ENCODE results near the gene PBOV1.

Gene PBOV1

DNA sequence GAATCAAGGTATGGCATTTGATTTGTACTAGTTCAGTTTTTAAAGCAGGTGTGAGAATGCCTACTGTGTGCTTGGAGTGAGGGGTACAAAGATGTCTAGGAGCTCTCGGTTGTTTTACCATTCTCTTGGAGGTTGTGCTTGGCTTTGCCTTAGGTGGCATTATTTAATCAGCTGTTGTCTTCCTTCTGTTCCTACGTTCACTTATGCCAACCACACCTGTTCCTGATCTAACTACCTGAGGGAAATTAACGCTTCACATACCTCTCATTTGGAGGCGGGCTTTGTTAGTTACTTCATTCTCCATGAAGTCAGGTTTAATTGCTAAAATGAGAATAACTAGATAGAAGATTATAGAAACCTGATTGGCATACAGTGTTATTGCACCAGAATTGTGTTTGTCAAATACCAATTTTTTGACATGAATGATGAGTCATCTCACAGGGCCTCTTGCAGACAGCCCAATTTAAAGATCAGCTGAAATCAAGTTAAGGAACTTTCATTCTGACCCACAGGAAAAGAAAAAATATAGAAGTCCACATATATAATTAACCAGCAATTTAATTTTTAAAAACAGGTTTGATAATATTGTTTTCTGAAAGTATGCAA lies 24.8 kb upstream of the PBOV1 start:
- no peaks in the 10 kb centered on the region for H3K27me3 ChIP-seq (ENCODE audit: insufficient read depth, low read depth, severe bottlenecking)

DNA sequence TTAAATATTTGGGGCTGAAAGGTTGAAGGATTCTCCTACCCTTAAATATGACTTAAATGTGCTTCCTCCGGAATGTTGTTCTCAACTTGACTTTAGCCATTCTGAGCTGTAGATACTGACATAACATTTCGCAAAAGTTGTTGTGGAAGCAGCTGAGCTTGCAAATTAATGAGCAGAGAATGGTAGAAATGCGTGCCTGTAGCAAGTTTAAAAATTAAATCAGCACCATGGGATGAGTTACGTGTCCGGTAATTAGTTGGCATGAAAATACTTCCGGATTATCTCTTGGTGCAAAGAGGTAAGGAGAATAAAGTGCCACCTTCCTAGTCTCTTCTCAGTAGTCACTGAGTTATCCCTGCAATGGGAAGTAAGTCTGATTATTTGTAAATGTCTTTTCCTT lies 23.6 kb upstream of the PBOV1 start:
- H3K9me3 ChIP-seq (ENCODE audit: severe bottlenecking), result no peaks in the 10 kb centered on the region
- TF ChIP-seq, protein P1, sequence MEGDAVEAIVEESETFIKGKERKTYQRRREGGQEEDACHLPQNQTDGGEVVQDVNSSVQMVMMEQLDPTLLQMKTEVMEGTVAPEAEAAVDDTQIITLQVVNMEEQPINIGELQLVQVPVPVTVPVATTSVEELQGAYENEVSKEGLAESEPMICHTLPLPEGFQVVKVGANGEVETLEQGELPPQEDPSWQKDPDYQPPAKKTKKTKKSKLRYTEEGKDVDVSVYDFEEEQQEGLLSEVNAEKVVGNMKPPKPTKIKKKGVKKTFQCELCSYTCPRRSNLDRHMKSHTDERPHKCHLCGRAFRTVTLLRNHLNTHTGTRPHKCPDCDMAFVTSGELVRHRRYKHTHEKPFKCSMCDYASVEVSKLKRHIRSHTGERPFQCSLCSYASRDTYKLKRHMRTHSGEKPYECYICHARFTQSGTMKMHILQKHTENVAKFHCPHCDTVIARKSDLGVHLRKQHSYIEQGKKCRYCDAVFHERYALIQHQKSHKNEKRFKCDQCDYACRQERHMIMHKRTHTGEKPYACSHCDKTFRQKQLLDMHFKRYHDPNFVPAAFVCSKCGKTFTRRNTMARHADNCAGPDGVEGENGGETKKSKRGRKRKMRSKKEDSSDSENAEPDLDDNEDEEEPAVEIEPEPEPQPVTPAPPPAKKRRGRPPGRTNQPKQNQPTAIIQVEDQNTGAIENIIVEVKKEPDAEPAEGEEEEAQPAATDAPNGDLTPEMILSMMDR (IDR thresholded peaks at IDR 0.05; ENCODE audit: low read depth, low read length), result no peak
- no peaks in the 10 kb centered on the region for H3K27me3 ChIP-seq (ENCODE audit: insufficient read depth, low read depth, severe bottlenecking)
- DNase-seq, result no peak
- no peak overlapping the region for H3K27ac ChIP-seq
- no peaks in the 10 kb centered on the region for H3K36me3 ChIP-seq
- H3K4me3 ChIP-seq (ENCODE audit: low read depth, low read length), result no peak overlapping the region

More for the DNA sequence above, 24.8 kb upstream of the PBOV1 start:
- H3K4me3 ChIP-seq (ENCODE audit: low read depth, low read length), result no peak overlapping the region
- no peaks in the 10 kb centered on the region for H3K9me3 ChIP-seq (ENCODE audit: severe bottlenecking)
- no peaks in the 10 kb centered on the region for H3K36me3 ChIP-seq
- H3K27ac ChIP-seq, result no peak overlapping the region
- TF ChIP-seq, protein P1 (IDR thresholded peaks at IDR 0.05; ENCODE audit: low read depth, low read length), result no peak
- no peak for DNase-seq

DNA sequence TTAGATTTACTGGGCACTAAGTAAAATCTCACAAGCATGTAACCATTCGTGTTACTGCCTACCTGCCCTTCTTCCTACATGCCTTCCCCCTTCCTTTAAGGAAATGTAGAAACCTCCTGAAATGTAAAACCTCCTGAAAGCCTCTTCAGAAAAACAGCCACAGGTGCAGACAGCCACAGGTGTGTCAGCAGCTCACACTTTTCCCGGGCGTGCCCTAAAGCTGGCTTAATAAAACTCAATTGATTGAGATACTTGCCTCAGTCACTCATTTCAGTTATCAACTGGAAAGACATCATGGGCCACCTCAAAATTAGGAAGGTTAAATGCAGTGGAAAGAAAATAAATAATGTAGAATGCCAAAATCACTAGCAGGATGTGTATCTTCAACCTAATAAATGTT lies 23.1 kb upstream of the PBOV1 start:
- Histone ChIP-seq H3K27me3 (ENCODE audit: insufficient read depth, low read depth, severe bottlenecking) (no peaks in the 10 kb centered on the region), H3K4me3 (ENCODE audit: low read depth, low read length) (no peak overlapping the region), H3K9me3 (ENCODE audit: severe bottlenecking) (no peaks in the 10 kb centered on the region), H3K27ac (no peak overlapping the region), H3K36me3 (no peaks in the 10 kb centered on the region)
- no peak for DNase-seq
- TF ChIP-seq, protein P1 (IDR thresholded peaks at IDR 0.05; ENCODE audit: low read depth, low read length), result no peak

DNA sequence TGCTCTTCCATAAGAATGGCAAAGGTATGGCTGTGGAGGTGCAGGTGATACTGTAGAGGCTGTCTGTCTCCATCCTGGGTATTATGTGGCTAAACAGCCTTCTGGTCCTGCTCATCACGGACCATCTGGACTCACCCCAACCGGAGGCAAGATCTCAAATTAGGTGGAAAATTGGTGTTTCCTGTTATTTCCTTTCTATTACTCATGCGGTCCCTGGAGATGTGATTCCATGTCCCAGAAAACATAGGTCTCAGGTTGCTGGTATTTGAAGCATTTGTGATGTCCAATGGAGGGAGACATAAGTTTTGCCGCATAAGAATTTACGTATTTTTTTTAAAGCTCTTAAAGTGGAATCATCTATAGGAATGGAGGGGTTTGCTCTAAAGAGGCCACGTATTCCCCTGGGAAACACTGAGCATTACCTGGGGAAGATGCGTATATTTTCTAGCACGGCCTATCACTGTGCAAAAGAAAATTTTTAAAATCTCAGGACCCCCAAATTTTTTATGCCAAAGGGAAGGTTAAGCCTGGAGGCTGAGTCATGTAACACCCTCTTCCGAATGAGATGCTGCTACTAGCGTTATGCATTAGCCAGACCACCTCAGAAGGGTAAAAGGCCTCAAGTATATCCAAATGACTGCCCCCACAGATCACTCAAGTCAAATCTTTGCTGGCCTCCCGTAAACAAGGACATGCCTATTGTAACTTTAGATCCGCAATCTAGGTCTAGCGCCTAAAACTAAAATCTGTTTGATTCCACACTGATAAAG lies 22.4 kb upstream of the PBOV1 start:
- no peaks in the 10 kb centered on the region for H3K36me3 ChIP-seq
- H3K27me3 ChIP-seq (ENCODE audit: insufficient read depth, low read depth, severe bottlenecking), result no peaks in the 10 kb centered on the region
- H3K9me3 ChIP-seq (ENCODE audit: severe bottlenecking), result no peaks in the 10 kb centered on the region
- no peak overlapping the region for H3K27ac ChIP-seq
- H3K4me3 ChIP-seq (ENCODE audit: low read depth, low read length), result no peak overlapping the region
- DNase-seq, result no peak
- TF ChIP-seq, protein P1 (IDR thresholded peaks at IDR 0.05; ENCODE audit: low read depth, low read length), result no peak

DNA sequence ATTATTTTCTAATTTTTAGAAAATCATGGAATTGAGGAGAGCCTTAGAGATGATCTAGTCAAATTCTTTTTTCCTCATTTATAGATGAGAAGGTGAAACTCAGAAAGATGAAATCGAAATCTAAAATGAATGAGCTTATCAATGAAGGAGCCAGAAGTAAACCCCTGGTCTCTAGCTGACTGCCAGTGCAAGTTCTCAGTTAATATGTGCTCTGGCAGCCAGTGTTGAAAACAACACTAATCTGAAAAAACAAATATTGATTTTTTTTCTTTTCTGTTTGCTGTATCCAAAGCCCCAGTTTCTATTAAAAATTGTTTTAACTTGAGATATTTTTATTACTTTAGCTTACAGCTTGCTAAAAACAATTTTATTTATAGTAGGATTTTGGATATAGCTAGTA lies 21.5 kb upstream of the PBOV1 start:
- Histone ChIP-seq H3K9me3 (ENCODE audit: severe bottlenecking) (no peaks in the 10 kb centered on the region), H3K27ac (no peak overlapping the region), H3K36me3 (no peaks in the 10 kb centered on the region), H3K4me3 (ENCODE audit: low read depth, low read length) (no peak overlapping the region), H3K27me3 (ENCODE audit: insufficient read depth, low read depth, severe bottlenecking) (no peaks in the 10 kb centered on the region)
- no peak for DNase-seq
- TF ChIP-seq, protein P1 (IDR thresholded peaks at IDR 0.05; ENCODE audit: low read depth, low read length), result no peak

All from WERI-Rb-1 (cell line).